Adrenal gland (tissue), 12 donors: ENCODE results near the gene PLA2G10. TPM values are rescaled to one million over a fixed set of nuclear protein-coding genes. Genes with fewer than 3 reads are reported as not detected.

Source experiments
- DNase-seq, 7 donors: peaks; one replicate each; pipeline ENCODE4 v3.0.0-alpha.2; 2019 to 2020
- H3K27ac ChIP-seq, 5 donors: fragments of 200-600 bp; sonication (generic) in 4 of 5; 1 replicate in 3 of 5; 2 replicates in 2 of 5; pipeline versions ENCODE4 v1.5.1 to v1.8.0; 2016 to 2020; ENCODE audit warnings: mild to moderate bottlenecking in 1 of 5
- H3K27me3 ChIP-seq: fragments of 200-600 bp; 2 replicates; pipeline ENCODE4 v1.8.0; 2021
- H3K36me3 ChIP-seq, 2 donors: fragments of 200-600 bp; replicated peaks in 1 of 2; 1 replicate in 1 of 2; 2 replicates in 1 of 2; pipeline versions ENCODE4 v1.5.1 to v1.8.0; 2018 to 2022
- H3K4me1 ChIP-seq, 2 donors: fragments of 200-600 bp; replicated peaks in 1 of 2; 1 replicate in 1 of 2; 2 replicates in 1 of 2; pipeline versions ENCODE4 v1.5.1 to v1.8.0; 2018 to 2021
- H3K4me3 ChIP-seq, 4 donors: fragments of 200-600 bp; sonication (generic) in 3 of 4; one replicate each; pipeline ENCODE4 v1.5.1; 2016 to 2018
- H3K9me3 ChIP-seq, 3 donors: fragments of 200-600 bp; sonication (generic) in 1 of 3; replicated peaks in 1 of 3; 1 replicate in 2 of 3; 2 replicates in 1 of 3; pipeline versions ENCODE4 v1.5.1 to v1.8.0; 2016 to 2021
- CTCF ChIP-seq, 6 experiments: fragments of 450-650 bp in 4 of 6; fragments of 200-600 bp in 2 of 6; sonication (generic) in 1 of 6; IDR thresholded peaks; 1 replicate in 5 of 6; 2 replicates in 1 of 6; pipeline versions ENCODE4 v1.5.1 to v1.8.0; 2016 to 2021; ENCODE audit warnings: antibody characterized with exemption in 6 of 6, mild to moderate bottlenecking in 2 of 6, moderate library complexity in 1 of 6
- POLR2A ChIP-seq, 2 donors: fragments of 450-650 bp; IDR thresholded peaks; one replicate each; pipeline ENCODE4 v1.6.1; 2017; ENCODE audit warnings: antibody characterized with exemption in 2 of 2, mild to moderate bottlenecking in 2 of 2, moderate library complexity in 1 of 2
- WGBS, 4 donors: extraction: QIAGEN DNeasy Blood & Tissue Kit in 2 of 4; methylation state at CpG; one replicate each; pipeline versions ENCODE4 v1.1.5 to v1.1.7; 2013 to 2017; 5-methylcytosine and 5-hydroxymethylcytosine counted together
- intact Hi-C, 2 donors: fragments of 100-400 bp; cut with DNase I; formaldehyde crosslinking; loops; one replicate each; pipeline versions ENCODE4 v1.14.1 to v1.15.0; 2022 to 2023
- polyA plus RNA-seq, 3 donors: library from polyadenylated mRNA; stranded (reverse); fragments of 200-250 nt in 2 of 3; fragments of 350-450 nt in 1 of 3; fragmentation: Illumina TruSeq in 1 of 3; extraction: RNeasy Lipid Tissue Mini Kit (QIAGEN cat#74804) in 1 of 3; gene quantifications; one replicate each; pipeline ENCODE4 v1.2.3, GENCODE V29; 2013 to 2014
- total RNA-seq, 9 donors: library from RNA; depleted of rRNA in 4 of 9; stranded (reverse); fragments of >200 nt in 4 of 9; fragments of 120-200 nt in 1 of 9; fragmentation: NEBNext Ultra II Directional in 1 of 9; extraction: Animal tissue kit (Norgen Biotek cat#: 25700) in 1 of 9; gene quantifications; one replicate each; pipeline versions ENCODE4 v1.1.0 to v1.2.4, GENCODE V29; 2013 to 2023
- donor health status: healthy with polysubstance abuse.
- donor health status: Bipolar disorder and iron deficiency.
- donor health status: DM: yes; HTN: yes; CAD: no.
- donor health status: DM: no; HTN: no; CAD: no.
- donor health status: DM: no; HTN: no; CAD: no.
- donor health status: DM: yes; HTN: yes; CAD: no.

PLA2G10 gene
- total and polyA plus RNA-seq, 12 donors: not detected

- WGBS, 4 donors: 1 to 2% (median 2%) methylated on average over 17 to 51 of the region's 51 CpGs
- peak; percentile 96 to 99 (median 98) for DNase-seq
- Histone ChIP-seq H3K27ac (peak within 1 kb of the TSS; percentile 76 to 96 (median 90)), H3K4me3 (peak within 1 kb of the TSS; percentile 39 to 96 (median 79)), H3K4me1 (peaks cover 10 to 31% of the 10 kb centered on the region in 2 donors), H3K36me3 (peaks cover 0 to 29% of the 10 kb centered on the region in 2 donors), H3K9me3 (no peaks in the 10 kb centered on the region), H3K27me3 (no peaks in the 10 kb centered on the region)
- intact Hi-C loops: no loop called here
- TF ChIP-seq POLR2A (IDR thresholded peaks at IDR 0.05) (peak; percentile 97 to 98), CTCF (IDR thresholded peaks at IDR 0.05) (no peak)
These were observed 64.0 kb downstream of the PLA2G10 start, which contains the start of gene PARN for GRCh38 chr16:14629919-14630619. TSS of gene PARN (minus strand) at chr16:14630260. CDS start at chr16:14630125, 135 bp downstream.

- H3K4me1 ChIP-seq: peaks cover 10 to 26% of the 10 kb centered on the region in 2 donors
- peak in 1 of 7 donors; percentile 10 for DNase-seq
- H3K9me3 ChIP-seq: no peaks in the 10 kb centered on the region
- H3K4me3 ChIP-seq: peak overlapping the region; percentile 39 to 96 (median 79)
- intact Hi-C loops: no loop called here
- TF ChIP-seq POLR2A (IDR thresholded peaks at IDR 0.05): no peak
- no peak for TF ChIP-seq CTCF (IDR thresholded peaks at IDR 0.05)
- WGBS, 4 donors: 1 to 3% (median 2%) methylated on average over 16 to 17 of the region's 17 CpGs
- no peaks in the 10 kb centered on the region for H3K27me3 ChIP-seq
- peak overlapping the region; percentile 76 to 96 (median 90) for H3K27ac ChIP-seq
- H3K36me3 ChIP-seq: peaks cover 0 to 34% of the 10 kb centered on the region in 2 donors
These were observed 64.5 kb downstream of the PLA2G10 start for GRCh38 chr16:14629612-14629918.

DNA sequence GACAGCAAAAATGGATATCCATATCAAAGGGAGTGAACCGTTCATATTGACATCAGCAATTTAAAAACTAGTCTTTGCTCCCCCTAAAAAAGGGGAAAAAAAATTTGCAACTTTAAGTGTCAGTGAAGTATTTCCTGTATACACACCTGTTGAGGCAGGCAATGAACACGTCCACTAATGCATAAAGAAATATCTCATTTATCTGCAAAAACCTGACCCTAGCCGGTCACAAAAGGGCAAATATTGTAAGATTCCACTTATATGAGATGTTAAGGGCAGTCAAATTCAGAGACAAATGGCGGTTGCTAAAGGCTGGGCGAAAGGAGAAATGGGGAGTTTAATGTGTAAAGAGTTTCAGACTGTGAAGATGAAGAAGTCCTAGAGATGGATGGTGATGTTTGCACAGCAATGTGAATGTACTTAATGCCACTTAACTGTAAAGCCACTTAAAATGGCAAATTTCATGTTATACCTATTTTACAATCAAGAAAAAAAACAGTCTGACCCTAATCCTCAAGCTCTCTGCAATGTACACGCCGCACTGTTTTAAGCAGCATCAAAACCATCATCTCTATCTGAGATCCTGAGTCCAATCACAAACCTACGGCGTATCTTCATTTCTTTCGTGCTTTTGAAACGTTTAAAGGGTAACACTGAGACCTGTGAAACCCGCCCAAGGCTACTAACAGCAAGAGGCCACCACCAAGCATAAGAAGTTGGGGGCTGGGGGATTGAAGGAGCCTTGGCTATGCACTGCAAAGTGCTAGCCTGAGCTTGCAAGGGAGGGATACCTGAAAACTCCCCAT lies 65.1 kb downstream of the PLA2G10 start:
- intact Hi-C loops: no loop called here
- H3K27me3 ChIP-seq: no peaks in the 10 kb centered on the region
- TF ChIP-seq POLR2A (IDR thresholded peaks at IDR 0.05) (no peak), CTCF (IDR thresholded peaks at IDR 0.05) (no peak)
- WGBS, 4 donors: 56 to 64% (median 58%) methylated on average over 12 of the region's 12 CpGs
- DNase-seq: peak in 2 of 7 donors; percentile 22 to 31
- H3K27ac ChIP-seq: peak overlapping the region in 4 of 5 donors; percentile 77 to 96 (median 92)
- peaks cover 7 to 21% of the 10 kb centered on the region in 2 donors for H3K4me1 ChIP-seq
- peaks cover 0 to 40% of the 10 kb centered on the region in 2 donors for H3K36me3 ChIP-seq
- H3K9me3 ChIP-seq: no peaks in the 10 kb centered on the region
- peak overlapping the region in 2 of 4 donors; percentile 75 to 96 for H3K4me3 ChIP-seq

GRCh38 chr16:14627078-14627477 lies 67.0 kb downstream of the PLA2G10 start:
- DNase-seq: no peak
- no peak overlapping the region for H3K27ac ChIP-seq
- no peak overlapping the region for H3K4me3 ChIP-seq
- H3K4me1 ChIP-seq: peaks cover 0 to 17% of the 10 kb centered on the region in 2 donors
- intact Hi-C loops: no loop called here
- peaks cover 0 to 59% of the 10 kb centered on the region in 2 donors for H3K36me3 ChIP-seq
- WGBS, 4 donors: 83 to 93% (median 92%) methylated on average over 4 of the region's 4 CpGs
- no peaks in the 10 kb centered on the region for H3K9me3 ChIP-seq
- TF ChIP-seq CTCF (IDR thresholded peaks at IDR 0.05) (no peak), POLR2A (IDR thresholded peaks at IDR 0.05) (no peak)
- no peaks in the 10 kb centered on the region for H3K27me3 ChIP-seq
